MM.1S (cell line): ENCODE measurements around the gene DEAF1.
"Not testable (repeated sequence)": the region's sequence is repeated elsewhere in the genome, so short reads cannot be mapped to it uniquely, and the experiment has no call there.

ENCODE experiments used
- DNase-seq: peaks from one replicate; pipeline ENCODE4 v3.0.0-alpha.2; 2015
- H2AFZ ChIP-seq: fragments of 300-600 bp; sonication (generic); 2 replicates; pipeline ENCODE4 v1.6.0; 2016; ENCODE audit warnings: antibody characterized with exemption, low read length
- H3F3A ChIP-seq: fragments of 300-600 bp; sonication (generic); 2 replicates; pipeline ENCODE4 v1.6.1; 2016; ENCODE audit warnings: mild to moderate bottlenecking, antibody characterized with exemption, low read length, moderate library complexity, mixed read lengths; ENCODE audit not compliant: insufficient read depth
- H3K27ac ChIP-seq: fragments of 300-600 bp; sonication (generic); 2 replicates; pipeline ENCODE4 v1.5.1; 2016; ENCODE audit warnings: mild to moderate bottlenecking, low read length
- H3K27me3 ChIP-seq: fragments of 300-600 bp; sonication (generic); replicated peaks from 2 replicates; pipeline ENCODE4 v1.6.0; 2016; ENCODE audit warnings: low read length; ENCODE audit not compliant: insufficient read depth
- H3K36me3 ChIP-seq: fragments of 300-600 bp; sonication (generic); replicated peaks from 2 replicates; pipeline ENCODE4 v1.6.1; 2016; ENCODE audit warnings: mild to moderate bottlenecking, low read length, mixed read lengths; ENCODE audit not compliant: insufficient read depth
- H3K4me1 ChIP-seq: fragments of 300-600 bp; sonication (generic); 2 replicates; pipeline ENCODE4 v1.6.1; 2016; ENCODE audit warnings: low read length, mixed read lengths
- H3K4me2 ChIP-seq: fragments of 300-600 bp; sonication (generic); 2 replicates; pipeline ENCODE4 v1.6.0; 2016; ENCODE audit warnings: low read depth, low read length
- H3K4me3 ChIP-seq: fragments of 300-600 bp; sonication (generic); 2 replicates; pipeline ENCODE4 v1.5.1; 2016; ENCODE audit warnings: low read length, mixed read lengths
- H3K79me2 ChIP-seq: fragments of 300-600 bp; sonication (generic); 2 replicates; pipeline ENCODE4 v1.6.1; 2016; ENCODE audit warnings: mixed run types, low read length, mixed read lengths
- H3K9ac ChIP-seq: fragments of 300-600 bp; sonication (generic); 2 replicates; pipeline ENCODE4 v1.6.1; 2016; ENCODE audit warnings: low read length, mixed read lengths
- H3K9me2 ChIP-seq: fragments of 300-600 bp; sonication (generic); replicated peaks from 2 replicates; pipeline ENCODE4 v1.6.1; 2016; ENCODE audit warnings: mild to moderate bottlenecking, low read length, mixed read lengths; ENCODE audit not compliant: insufficient read depth
- H3K9me3 ChIP-seq: fragments of 300-600 bp; sonication (generic); replicated peaks from 2 replicates; pipeline ENCODE4 v1.6.1; 2016; ENCODE audit warnings: mild to moderate bottlenecking, low read length, mixed read lengths; ENCODE audit not compliant: insufficient read depth
- H4K20me1 ChIP-seq: fragments of 300-600 bp; sonication (generic); 2 replicates; pipeline ENCODE4 v1.6.1; 2016; ENCODE audit warnings: mild to moderate bottlenecking, low read length, moderate library complexity, mixed read lengths; ENCODE audit not compliant: insufficient read depth
- CTCF ChIP-seq: fragments of 300-600 bp; sonication (generic); IDR thresholded peaks from 2 replicates; pipeline ENCODE4 v1.5.1; 2016; ENCODE audit warnings: antibody characterized with exemption, low read length, mixed read lengths
- EZH2 ChIP-seq: fragments of 300-600 bp; sonication (generic); optimal IDR thresholded peaks from 2 replicates; pipeline ENCODE3; 2017; ENCODE audit warnings: low read depth, mild to moderate bottlenecking, antibody characterized with exemption, low read length, mixed read lengths
- EZH2phosphoT487 ChIP-seq: fragments of 300-600 bp; sonication (generic); IDR thresholded peaks from 2 replicates; pipeline ENCODE4 v1.6.1; 2018; ENCODE audit warnings: antibody characterized with exemption, low read length

DEAF1 gene

GRCh38 chr11:655036-655726 lies 39.8 kb downstream of the DEAF1 start:
- H3K27me3 ChIP-seq, result no peaks in the 10 kb centered on the region
- H4K20me1 ChIP-seq, result no peaks in the 10 kb centered on the region
- H3K36me3 ChIP-seq, result no peaks in the 10 kb centered on the region
- no peaks in the 10 kb centered on the region for H3K4me1 ChIP-seq
- TF ChIP-seq EZH2, result no peak
- TF ChIP-seq CTCF, result no peak
- no peak for TF ChIP-seq EZH2phosphoT487
- no peak for DNase-seq
- H3K79me2 ChIP-seq, result peaks cover 3% of the 10 kb centered on the region; the same call in 1 of the 2 replicates
- no peak overlapping the region for H3K27ac ChIP-seq
- no peak overlapping the region for H3K4me2 ChIP-seq
- no peak overlapping the region for H3K9ac ChIP-seq
- no peak overlapping the region for H2AFZ ChIP-seq
- H3F3A ChIP-seq, result no peaks in the 10 kb centered on the region
- no peak overlapping the region for H3K4me3 ChIP-seq
- H3K9me2 ChIP-seq, result no peaks in the 10 kb centered on the region
- no peaks in the 10 kb centered on the region for H3K9me3 ChIP-seq

- DNase-seq, H3K9ac ChIP-seq, H3K9me3 ChIP-seq, H4K20me1 ChIP-seq, H3K4me1 ChIP-seq, H3K4me3 ChIP-seq, H3K79me2 ChIP-seq, H2AFZ ChIP-seq, H3K9me2 ChIP-seq, H3K27ac ChIP-seq, H3F3A ChIP-seq, H3K36me3 ChIP-seq, H3K27me3 ChIP-seq, H3K4me2 ChIP-seq: not testable (repeated sequence)
These were observed 40.6 kb downstream of the DEAF1 start for GRCh38 chr11:654444-654843.

GRCh38 chr11:653837-654236 lies 41.2 kb downstream of the DEAF1 start:
- Histone ChIP-seq H3K9ac (no peak overlapping the region), H3K4me3 (no peak overlapping the region), H3K79me2 (peaks cover 3% of the 10 kb centered on the region; the same call in 1 of the 2 replicates), H3K9me2 (no peaks in the 10 kb centered on the region), H3K4me2 (no peak overlapping the region), H3K27me3 (no peaks in the 10 kb centered on the region), H3K36me3 (no peaks in the 10 kb centered on the region), H2AFZ (no peak overlapping the region), H4K20me1 (no peaks in the 10 kb centered on the region), H3F3A (no peaks in the 10 kb centered on the region), H3K4me1 (no peaks in the 10 kb centered on the region), H3K27ac (no peak overlapping the region), H3K9me3 (no peaks in the 10 kb centered on the region)
- no peak for DNase-seq
- TF ChIP-seq EZH2phosphoT487, result no peak
- no peak for TF ChIP-seq EZH2
- no peak for TF ChIP-seq CTCF

DNA sequence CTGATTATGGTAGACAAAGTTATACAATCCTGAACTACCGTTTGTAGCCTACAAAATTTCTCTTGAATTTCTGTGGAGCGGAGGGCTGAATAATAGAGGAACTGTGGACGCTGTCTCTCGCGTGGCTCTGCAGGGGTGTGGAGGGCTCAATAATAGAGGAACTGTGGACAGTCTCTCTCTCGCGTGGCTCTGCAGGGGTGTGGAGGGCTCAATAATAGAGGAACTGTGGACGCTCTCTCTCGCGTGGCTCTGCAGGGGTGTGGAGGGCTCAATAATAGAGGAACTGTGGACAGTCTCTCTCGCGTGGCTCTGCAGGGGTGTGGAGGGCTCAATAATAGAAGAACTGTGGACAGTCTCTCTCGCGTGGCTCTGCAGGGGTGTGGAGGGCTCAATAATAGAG lies 41.9 kb downstream of the DEAF1 start:
- H3K9ac ChIP-seq, H3K27me3 ChIP-seq, H3K36me3 ChIP-seq, H2AFZ ChIP-seq, H3K27ac ChIP-seq, H3K9me3 ChIP-seq, H3K79me2 ChIP-seq, DNase-seq, H3F3A ChIP-seq, H4K20me1 ChIP-seq, H3K9me2 ChIP-seq, H3K4me2 ChIP-seq, H3K4me3 ChIP-seq, H3K4me1 ChIP-seq: not testable (repeated sequence)
